ENCODE measurements around the gene MCM5.

The MCM5 gene

GRCh38 chr22:35404176-35404575 is 4.2 kb downstream of the MCM5 start:
- DNase-seq = no peak

GRCh38 chr22:35406443-35406842 is 6.5 kb downstream of the MCM5 start:
- no peak for DNase-seq

GRCh38 chr22:35407362-35407761 is 7.4 kb downstream of the MCM5 start:
- no peak for DNase-seq

DNA sequence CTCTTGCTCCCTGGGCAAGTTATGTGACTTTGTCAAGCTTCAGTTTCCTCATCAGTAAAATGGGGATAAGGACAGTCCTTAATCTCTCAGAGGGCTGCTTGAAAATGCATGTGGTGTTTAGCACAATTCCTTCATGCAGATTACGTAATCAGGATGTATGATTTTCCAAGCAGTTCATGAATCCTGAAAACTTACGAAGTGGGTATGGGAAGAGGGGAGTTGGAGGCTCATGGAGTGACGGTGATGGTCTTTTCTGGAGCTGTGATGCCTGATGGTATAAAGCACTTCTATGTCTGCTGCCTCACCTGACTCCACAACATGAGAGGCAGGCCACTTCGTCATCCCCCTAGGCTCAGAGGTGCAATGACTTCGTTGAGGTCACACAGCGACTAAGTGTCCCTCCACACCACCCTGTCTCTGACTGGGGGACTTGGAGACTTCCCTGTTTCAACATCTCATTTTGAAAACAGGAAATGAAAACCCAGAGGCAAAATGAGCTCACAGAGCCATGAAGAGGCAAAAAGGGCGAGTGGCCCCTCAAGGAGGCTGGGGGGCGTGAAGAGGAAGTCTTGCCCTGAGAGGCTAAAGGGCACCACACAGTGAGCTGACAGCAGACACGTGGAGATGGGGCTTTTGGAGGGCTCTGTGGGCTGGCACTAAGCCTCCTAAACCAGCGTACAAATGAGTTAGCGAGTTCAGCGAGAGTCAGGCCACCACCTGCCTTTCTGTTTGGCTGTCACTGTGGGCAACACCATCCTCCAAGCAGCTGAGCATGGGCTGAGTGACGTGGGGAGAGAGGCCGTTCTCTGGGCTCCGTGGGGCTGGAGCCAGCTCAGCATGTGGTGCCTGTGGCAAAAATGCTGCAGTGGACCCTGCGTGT is 10.1 kb downstream of the MCM5 start:
- no peak for DNase-seq

DNA sequence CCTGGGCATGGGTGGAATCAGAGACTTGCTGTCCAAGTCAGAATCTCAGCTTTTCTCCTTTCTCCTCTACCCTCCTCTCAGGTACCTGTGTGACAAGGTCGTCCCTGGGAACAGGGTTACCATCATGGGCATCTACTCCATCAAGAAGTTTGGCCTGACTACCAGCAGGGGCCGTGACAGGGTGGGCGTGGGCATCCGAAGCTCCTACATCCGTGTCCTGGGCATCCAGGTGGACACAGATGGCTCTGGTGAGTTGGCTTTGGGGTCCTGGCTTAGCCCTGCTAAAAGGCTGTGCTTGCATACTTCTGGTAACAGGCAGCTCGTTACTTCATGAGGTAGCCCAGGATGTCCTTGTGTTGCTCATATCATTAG is 10.7 kb downstream of the MCM5 start:
- DNase-seq = no peak

DNA sequence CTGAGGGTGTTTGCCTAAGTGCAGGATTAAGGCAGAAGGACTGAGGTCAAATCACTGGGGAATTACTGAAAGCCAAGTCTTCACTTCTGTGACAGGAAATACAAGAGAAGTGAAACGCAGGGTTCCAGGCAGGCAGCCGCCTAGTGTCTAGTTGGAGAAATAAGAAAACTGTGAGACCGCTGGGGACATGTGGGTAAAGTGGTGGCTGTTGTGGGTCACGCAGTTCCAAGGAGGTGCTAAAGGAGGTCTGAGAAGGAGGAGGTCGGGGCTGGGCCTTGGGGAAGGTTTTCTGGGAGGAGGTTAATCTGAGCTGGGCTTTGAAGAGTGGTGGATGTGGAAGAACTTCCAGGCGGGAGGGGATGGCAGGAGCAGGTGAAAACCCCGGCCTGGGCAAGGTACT is 11.2 kb downstream of the MCM5 start:
- DNase-seq = no peak

DNA sequence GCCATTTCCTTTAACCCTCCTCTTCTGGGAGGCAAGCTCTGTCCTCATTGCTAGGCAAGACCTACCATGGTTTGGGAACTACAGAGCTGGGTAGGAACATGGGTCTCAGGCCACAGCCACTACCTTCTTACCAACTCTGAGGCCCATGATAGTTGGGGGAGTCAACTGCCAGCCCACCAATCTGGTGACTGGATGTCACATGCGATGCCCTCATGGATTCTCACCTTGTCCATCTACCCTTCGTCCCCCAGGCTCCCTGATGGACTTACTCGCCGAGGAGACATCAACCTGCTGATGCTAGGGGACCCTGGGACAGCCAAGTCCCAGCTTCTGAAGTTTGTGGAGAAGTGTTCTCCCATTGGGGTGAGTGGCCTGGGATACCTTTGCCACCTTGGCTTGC is 13.7 kb downstream of the MCM5 start:
- DNase-seq = no peak

DNA sequence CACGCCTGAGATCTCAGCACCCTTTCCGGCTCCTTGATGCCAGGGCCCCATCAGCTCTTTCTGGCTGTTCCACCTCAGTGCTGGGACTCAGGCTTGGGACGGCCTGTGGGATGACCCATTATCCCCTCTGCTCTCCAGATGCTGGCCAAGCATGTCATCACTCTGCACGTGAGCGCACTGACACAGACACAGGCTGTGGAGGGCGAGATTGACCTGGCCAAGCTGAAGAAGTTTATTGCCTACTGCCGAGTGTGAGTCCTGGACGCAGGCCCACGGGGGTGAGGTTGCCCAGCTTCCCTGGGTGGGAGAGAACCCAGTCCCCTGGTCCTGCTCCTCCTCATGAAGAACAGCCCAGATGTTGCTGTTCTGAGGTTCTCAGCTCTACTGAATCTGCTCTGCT is 17.7 kb downstream of the MCM5 start:
- DNase-seq = no peak

DNA sequence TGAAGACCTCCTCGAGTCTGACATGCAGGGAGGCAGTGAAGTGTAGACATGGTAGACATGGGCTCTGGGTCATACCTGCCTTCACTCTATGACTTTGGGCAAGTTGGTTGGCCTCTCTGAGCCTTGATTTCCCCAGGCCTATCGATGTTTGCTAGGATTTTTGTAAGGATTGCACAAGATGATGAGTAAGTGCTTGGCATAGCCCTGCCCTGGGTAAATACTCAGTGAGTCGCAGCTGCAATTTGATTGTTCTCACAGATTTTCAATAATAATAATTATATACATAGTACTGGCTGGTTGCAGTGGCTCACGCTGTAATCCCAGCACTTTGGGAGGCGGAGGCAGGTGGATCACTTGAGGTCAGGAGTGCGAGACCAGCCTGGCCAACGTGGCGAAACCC is 18.1 kb downstream of the MCM5 start:
- no peak for DNase-seq

DNA sequence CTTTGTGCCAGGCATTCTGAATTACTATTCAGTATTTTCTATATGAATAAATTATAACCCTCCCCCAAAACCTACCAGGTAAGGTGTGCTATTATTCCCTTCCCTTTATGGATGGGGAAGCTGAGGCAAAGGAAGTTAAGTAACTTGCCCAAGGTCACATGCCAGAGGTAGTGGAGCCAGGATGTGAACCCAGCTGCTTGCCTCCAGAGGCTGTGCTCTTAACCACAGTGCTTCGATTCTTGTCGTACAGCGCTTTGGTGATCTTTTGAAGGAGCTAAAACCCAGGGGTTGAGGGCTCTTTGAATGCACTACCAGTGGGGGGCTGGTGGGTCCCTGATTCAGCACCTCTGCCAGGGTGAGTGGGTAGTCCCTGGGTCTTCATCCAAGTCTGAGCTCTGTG is 18.8 kb downstream of the MCM5 start:
- DNase-seq = no peak

DNA sequence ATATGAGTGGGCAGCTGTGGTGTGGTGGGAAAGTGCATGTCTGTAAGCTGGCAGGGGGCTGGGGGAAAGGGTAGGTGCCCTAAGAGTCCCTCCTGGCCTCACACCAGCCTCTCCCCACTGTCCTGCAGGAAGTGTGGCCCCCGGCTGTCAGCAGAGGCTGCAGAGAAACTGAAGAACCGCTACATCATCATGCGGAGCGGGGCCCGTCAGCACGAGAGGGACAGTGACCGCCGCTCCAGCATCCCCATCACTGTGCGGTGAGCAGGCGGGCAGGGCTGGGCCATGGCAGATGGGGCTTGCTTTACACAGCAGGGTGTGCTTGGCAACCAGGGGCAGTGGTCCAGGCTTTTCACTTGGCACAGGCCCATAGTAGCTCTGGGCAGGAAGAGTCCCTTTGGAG is 19.8 kb downstream of the MCM5 start:
- DNase-seq = no peak

- no peak for DNase-seq
These were observed 21.2 kb downstream of the MCM5 start for GRCh38 chr22:35421121-35421520.

DNA sequence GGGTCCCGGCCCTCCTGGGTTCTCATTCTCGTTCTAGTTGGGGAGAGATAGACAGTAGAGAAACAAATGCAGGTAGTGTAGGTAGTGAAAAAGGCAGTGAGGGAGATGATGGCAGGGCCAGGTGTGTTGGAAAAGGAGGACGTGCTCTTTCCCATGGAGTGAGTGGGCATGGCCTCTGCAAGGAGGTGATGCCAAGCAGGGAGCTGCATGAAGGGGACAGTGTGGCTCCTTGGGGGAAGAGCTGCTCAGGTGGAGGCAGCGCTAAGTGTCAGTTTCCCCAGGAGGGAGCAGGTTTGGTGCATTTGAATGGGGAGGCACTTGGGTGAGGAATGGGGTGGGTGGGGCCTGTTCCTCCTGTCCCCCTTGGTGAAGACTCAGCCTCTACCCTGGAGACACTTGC is 22.2 kb downstream of the MCM5 start:
- DNase-seq = no peak

- DNase-seq = no peak
These were observed 23.0 kb downstream of the MCM5 start for GRCh38 chr22:35422936-35423335.

DNA sequence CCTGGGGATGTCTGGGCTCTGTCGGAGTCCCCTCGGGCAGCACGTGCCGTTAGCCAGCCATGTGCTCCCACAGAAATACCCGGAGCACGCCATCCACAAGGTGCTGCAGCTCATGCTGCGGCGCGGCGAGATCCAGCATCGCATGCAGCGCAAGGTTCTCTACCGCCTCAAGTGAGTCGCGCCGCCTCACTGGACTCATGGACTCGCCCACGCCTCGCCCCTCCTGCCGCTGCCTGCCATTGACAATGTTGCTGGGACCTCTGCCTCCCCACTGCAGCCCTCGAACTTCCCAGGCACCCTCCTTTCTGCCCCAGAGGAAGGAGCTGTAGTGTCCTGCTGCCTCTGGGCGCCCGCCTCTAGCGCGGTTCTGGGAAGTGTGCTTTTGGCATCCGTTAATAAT is 24.1 kb downstream of the MCM5 start:
- no peak for DNase-seq

DNA sequence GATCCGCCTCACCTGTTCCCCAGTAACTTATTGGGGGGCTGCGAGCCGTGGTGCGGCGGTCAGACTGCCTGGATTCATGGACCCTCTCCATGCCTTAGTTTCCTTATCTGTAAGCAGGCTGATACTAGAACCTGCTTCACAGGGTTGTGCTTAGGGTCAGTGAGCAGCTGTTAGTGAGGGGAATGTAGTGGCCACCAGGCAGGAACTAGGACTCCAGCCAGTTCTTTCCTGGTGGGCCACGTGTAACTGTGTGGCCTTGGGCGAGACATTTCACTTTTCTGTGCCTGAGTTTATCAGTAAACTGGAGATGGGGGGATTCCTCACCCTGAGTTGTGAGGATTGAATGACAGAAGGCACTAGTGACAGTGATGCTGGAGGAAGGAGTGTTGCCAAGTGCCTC is 24.8 kb downstream of the MCM5 start:
- no peak for DNase-seq

DNA sequence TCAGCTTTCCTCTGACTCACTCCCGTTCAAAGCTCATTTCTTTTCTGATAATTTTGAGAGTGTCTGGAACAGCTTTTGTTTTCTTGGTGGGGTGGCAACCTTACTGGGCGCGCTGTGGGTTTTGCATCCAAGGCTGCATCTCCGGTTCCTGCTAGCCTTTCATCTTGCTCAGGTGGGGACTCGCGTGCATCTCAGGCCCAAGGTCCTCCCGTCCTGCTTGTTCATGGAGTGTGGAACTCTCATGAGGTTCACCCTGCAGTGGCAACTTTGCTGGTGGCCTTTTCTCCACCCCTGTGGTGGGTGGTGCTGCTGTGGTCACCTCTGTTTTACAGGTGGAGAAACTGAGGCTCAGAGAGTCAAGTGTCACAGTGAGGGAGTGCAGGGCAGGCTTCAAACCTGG is 25.6 kb downstream of the MCM5 start:
- DNase-seq = no peak

DNA sequence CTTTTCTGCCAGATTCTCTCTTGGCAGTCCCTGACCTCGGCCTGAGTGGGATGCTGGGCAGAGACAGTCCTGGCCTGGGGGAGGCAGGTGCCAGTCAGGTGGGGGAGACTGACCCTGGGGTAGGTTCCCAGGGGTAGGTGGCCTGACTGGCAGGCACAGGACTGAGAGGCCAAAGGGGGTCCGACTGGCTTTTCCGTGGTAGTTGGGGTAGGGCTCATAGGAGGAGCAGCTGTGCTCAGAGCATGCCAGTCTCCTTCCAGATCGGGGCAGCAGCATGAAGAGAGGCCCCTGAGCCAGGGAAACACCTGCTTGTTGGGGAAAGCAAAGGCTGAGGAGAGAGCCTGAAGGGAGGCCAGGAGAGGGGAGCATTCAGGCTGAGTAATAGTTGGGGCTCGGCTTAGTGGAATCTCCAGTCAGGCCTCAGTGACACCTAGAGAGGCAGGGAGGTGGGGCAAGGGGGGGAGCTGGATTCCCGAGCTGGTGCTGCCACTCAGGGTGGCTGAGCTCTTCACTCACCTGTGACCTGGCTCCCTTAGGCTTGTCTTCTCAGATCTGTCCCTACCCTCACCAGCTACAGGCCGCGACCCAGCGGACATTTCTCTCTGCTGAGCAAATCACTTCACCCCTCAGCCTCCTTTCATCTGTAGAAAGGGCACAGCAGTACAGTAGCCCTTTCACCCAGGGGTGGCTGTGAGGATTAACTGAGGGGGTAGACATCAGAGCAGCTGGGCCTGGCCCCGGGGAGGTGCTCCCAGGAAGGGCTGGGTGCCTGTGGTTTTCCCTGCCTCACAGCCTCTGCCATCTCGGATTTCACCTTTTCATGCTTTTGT is 26.2 kb downstream of the MCM5 start:
- DNase-seq = no peak

DNA sequence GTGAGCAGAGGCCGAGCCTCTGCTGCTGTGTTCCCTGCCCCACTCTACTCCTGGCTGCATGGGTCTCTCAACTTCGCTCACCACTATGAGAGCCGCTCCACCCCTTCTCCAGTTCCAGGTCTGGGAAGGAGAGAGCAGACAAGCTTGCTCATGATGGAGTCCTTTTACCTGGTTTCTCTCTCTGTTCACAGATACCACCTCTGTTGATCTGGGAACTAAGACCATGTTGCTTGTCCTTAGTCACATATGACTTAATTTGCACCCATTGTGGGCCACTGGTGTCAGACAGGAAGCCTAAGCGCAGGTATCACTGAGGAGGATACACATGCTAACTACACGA is 26.8 kb downstream of the MCM5 start:
- no peak for DNase-seq

DNA sequence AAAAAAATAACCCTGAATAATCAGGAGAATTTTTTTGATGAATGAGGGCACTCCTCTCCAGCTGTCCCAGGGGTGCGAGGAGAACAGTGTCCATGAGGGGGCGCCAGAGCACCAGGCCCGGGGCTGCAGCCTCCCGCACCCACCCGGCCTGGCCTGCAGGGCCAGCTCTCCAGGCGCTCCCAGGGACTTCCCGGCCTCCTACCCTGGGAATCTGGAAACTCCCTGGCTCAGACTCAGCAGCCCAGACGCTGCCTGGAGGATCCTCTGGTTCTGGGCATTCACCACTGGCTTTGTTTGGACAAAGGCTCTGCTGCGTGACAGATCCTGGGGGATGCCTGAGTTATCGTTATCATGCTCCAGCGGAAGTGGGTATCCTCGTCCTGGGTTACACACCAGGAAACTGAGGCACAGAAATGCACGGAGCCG is 31.0 kb downstream of the MCM5 start:
- DNase-seq = peak; percentile 42 to 65

GRCh38 chr22:35431483-35432227 is 31.7 kb downstream of the MCM5 start:
- DNase-seq = no peak

- no peak for DNase-seq
These were observed 32.4 kb downstream of the MCM5 start for GRCh38 chr22:35432228-35432905.

DNA sequence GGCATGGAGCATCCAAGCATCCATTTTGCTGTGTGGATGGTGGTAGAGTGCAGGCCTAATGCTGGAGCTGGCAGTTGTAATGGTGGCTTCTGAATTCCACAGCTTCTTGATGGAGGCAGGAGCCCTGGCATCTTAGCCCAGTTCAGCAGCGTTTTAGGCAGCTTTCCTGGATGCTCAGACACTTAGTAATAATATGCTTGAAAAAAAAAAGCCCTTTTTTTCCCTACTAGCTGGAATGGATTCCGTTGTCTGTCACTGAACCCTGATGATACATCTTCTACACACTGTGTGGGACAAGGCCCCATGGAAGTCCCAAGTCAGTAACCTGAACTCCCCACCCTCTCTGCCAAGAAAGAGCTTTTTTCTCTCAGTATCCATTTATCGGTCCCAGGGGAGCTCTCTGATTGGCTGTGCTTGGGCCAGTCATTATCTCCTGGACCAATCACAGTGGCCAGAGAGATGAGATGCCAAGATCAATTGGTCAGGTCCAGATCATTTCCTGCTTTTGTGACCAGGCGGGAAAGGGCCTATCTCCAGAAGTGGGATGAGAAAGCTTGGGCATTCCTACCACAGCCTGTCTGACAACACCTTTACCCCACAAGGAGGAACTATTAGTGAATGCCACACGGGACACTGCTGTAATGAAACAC is 34.2 kb downstream of the MCM5 start:
- no peak for DNase-seq
